Spleen (tissue), 11 donors: ENCODE data around the gene IGSF21. TPM values are rescaled to one million over a fixed set of nuclear protein-coding genes. Genes with fewer than 3 reads are reported as not detected.

ENCODE experiments used
- DNase-seq: peaks from one replicate; pipeline ENCODE4 v3.0.0-alpha.2; 2020
- H3K27ac ChIP-seq, 8 donors: fragments of 200-600 bp; sonication (generic) in 7 of 8; 1 replicate in 4 of 8; 2 replicates in 4 of 8; pipeline versions ENCODE4 v1.5.0 to v1.8.0; 2016 to 2021; ENCODE audit warnings: inconsistent platforms in 4 of 8, mild to moderate bottlenecking in 4 of 8, moderate library complexity in 1 of 8
- H3K27me3 ChIP-seq, 7 donors: fragments of 200-600 bp; sonication (generic) in 6 of 7; replicated peaks in 1 of 7; 1 replicate in 4 of 7; 2 replicates in 3 of 7; pipeline versions ENCODE4 v1.5.0 to v1.8.0; 2016 to 2021; ENCODE audit warnings: inconsistent platforms in 3 of 7, mild to moderate bottlenecking in 1 of 7
- H3K36me3 ChIP-seq, 6 donors: fragments of 200-600 bp; sonication (generic) in 5 of 6; 1 replicate in 4 of 6; 2 replicates in 2 of 6; pipeline versions ENCODE4 v1.5.0 to v1.8.0; 2016 to 2021; ENCODE audit warnings: inconsistent platforms in 2 of 6
- H3K4me1 ChIP-seq, 6 donors: fragments of 200-600 bp; sonication (generic) in 5 of 6; 1 replicate in 3 of 6; 2 replicates in 3 of 6; pipeline versions ENCODE4 v1.5.0 to v1.8.0; 2016 to 2021; ENCODE audit warnings: inconsistent platforms in 3 of 6
- H3K4me3 ChIP-seq, 8 donors: fragments of 200-600 bp; sonication (generic) in 7 of 8; 1 replicate in 4 of 8; 2 replicates in 4 of 8; pipeline versions ENCODE4 v1.5.0 to v1.8.0; 2016 to 2021; ENCODE audit warnings: inconsistent platforms in 4 of 8, mild to moderate bottlenecking in 4 of 8, moderate library complexity in 2 of 8
- H3K9me3 ChIP-seq, 8 donors: fragments of 200-600 bp; sonication (generic) in 7 of 8; 1 replicate in 4 of 8; 2 replicates in 4 of 8; pipeline versions ENCODE4 v1.5.0 to v1.8.0; 2016 to 2021; ENCODE audit warnings: inconsistent platforms in 4 of 8
- CTCF ChIP-seq, 11 experiments: fragments of 200-600 bp in 7 of 11; fragments of 450-650 bp in 4 of 11; sonication (generic) in 4 of 11; IDR thresholded peaks in 8 of 11; conservative IDR thresholded peaks in 3 of 11; 1 replicate in 7 of 11; 2 replicates in 4 of 11; pipeline versions ENCODE4 v1.4.0 to v1.8.0; 2016 to 2021; ENCODE audit warnings: antibody characterized with exemption in 11 of 11, inconsistent platforms in 4 of 11, mild to moderate bottlenecking in 1 of 11
- POLR2A ChIP-seq, 3 donors: fragments of 450-650 bp; IDR thresholded peaks; one replicate each; pipeline ENCODE4 v1.5.1; 2017; ENCODE audit warnings: antibody characterized with exemption in 3 of 3, mild to moderate bottlenecking in 1 of 3
- POLR2AphosphoS5 ChIP-seq, 3 donors: sonication (generic); formaldehyde crosslinking; IDR thresholded peaks; one replicate each; pipeline ENCODE4 v1.5.1; 2017; ENCODE audit warnings: antibody characterized with exemption in 3 of 3
- WGBS, 5 donors: extraction: QIAGEN DNeasy Blood & Tissue Kit in 3 of 5; methylation state at CpG; one replicate each; pipeline versions ENCODE4 v1.1.5 to v1.1.7; 2013 to 2018; 5-methylcytosine and 5-hydroxymethylcytosine counted together
- intact Hi-C: fragments of 100-400 bp; cut with DNase I; formaldehyde crosslinking; loops from one replicate; pipeline ENCODE4 v1.15.0; 2023; ENCODE audit warnings: low total_unique reads
- polyA plus RNA-seq, 3 donors: library from polyadenylated mRNA; stranded (reverse); fragments of 200-250 nt; gene quantifications; one replicate each; pipeline ENCODE4 v1.2.1, GENCODE V29; 2013
- total RNA-seq, 7 donors: library from RNA; depleted of rRNA in 3 of 7; stranded (reverse); fragments of >200 nt in 3 of 7; fragmentation: NEBNext Ultra II Directional in 4 of 7; extraction: Animal tissue kit (Norgen Biotek cat#: 25700) in 4 of 7; gene quantifications; one replicate each; pipeline versions ENCODE4 v1.1.0 to v1.2.1, GENCODE V29; 2016 to 2021
- donor health status: healthy with polysubstance abuse.
- donor health status: DM: no; HTN: no; CAD: no; lungs with moderate emphysema.
- donor health status: DM: no; HTN: no; CAD: no.
- donor health status: Bipolar disorder and iron deficiency.
- donor health status: healthy.
- donor health status: DM: no; HTN: no; CAD: no.
- donor health status: DM: yes; HTN: yes; CAD: no.

IGSF21 gene
- total and polyA plus RNA-seq, 10 donors: 1.6 to 35.0 (median 20.6) TPM

GRCh38 chr1:18300376-18300775 is 192.8 kb downstream of the IGSF21 start:
- Histone ChIP-seq H3K36me3 (no peaks in the 10 kb centered on the region), H3K4me1 (no peaks in the 10 kb centered on the region), H3K9me3 (no peaks in the 10 kb centered on the region), H3K4me3 (no peak overlapping the region), H3K27me3 (peaks cover 0 to 61% (median 0%) of the 10 kb centered on the region in 7 donors), H3K27ac (no peak overlapping the region)
- 82 to 88% (median 87%) methylated on average over 2 of the region's 2 CpGs for WGBS, 5 donors
- intact Hi-C loops: no loop called here
- DNase-seq: no peak
- TF ChIP-seq POLR2AphosphoS5 (IDR thresholded peaks at IDR 0.05) (no peak), CTCF (IDR thresholded peaks at IDR 0.05 in 8 of 11, conservative IDR thresholded peaks at IDR 0.05 in 3 of 11) (no peak), POLR2A (IDR thresholded peaks at IDR 0.05) (no peak)

GRCh38 chr1:18302788-18303413 is 195.3 kb downstream of the IGSF21 start:
- H3K27ac ChIP-seq: no peak overlapping the region
- no peak overlapping the region for H3K4me3 ChIP-seq
- no peaks in the 10 kb centered on the region for H3K9me3 ChIP-seq
- 58 to 63% (median 60%) methylated on average over 7 of the region's 7 CpGs for WGBS, 5 donors
- no peaks in the 10 kb centered on the region for H3K4me1 ChIP-seq
- intact Hi-C loops: no loop called here
- no peak for TF ChIP-seq POLR2A (IDR thresholded peaks at IDR 0.05)
- peak in 6 of 11 experiments; percentile 12 to 41 (median 22) for TF ChIP-seq CTCF (IDR thresholded peaks at IDR 0.05 in 8 of 11, conservative IDR thresholded peaks at IDR 0.05 in 3 of 11)
- no peak for DNase-seq
- peaks cover 0 to 50% (median 0%) of the 10 kb centered on the region in 7 donors for H3K27me3 ChIP-seq
- H3K36me3 ChIP-seq: no peaks in the 10 kb centered on the region

- Histone ChIP-seq H3K4me3 (no peak overlapping the region), H3K4me1 (no peaks in the 10 kb centered on the region), H3K27ac (no peak overlapping the region), H3K36me3 (no peaks in the 10 kb centered on the region), H3K9me3 (no peaks in the 10 kb centered on the region), H3K27me3 (peaks cover 0 to 45% (median 0%) of the 10 kb centered on the region in 7 donors)
- intact Hi-C loops: no loop called here
- 66 to 83% (median 69%) methylated on average over 6 of the region's 6 CpGs for WGBS, 5 donors
- no peak for DNase-seq
- TF ChIP-seq CTCF (IDR thresholded peaks at IDR 0.05 in 8 of 11, conservative IDR thresholded peaks at IDR 0.05 in 3 of 11) (no peak), POLR2A (IDR thresholded peaks at IDR 0.05) (no peak), POLR2AphosphoS5 (IDR thresholded peaks at IDR 0.05) (no peak)
Measured at GRCh38 chr1:18304151-18304869, 196.7 kb downstream of the IGSF21 start.

GRCh38 chr1:18305182-18305795 is 197.7 kb downstream of the IGSF21 start:
- TF ChIP-seq CTCF (IDR thresholded peaks at IDR 0.05 in 8 of 11, conservative IDR thresholded peaks at IDR 0.05 in 3 of 11) (no peak), POLR2A (IDR thresholded peaks at IDR 0.05) (no peak), POLR2AphosphoS5 (IDR thresholded peaks at IDR 0.05) (no peak)
- peaks cover 0 to 45% (median 0%) of the 10 kb centered on the region in 7 donors for H3K27me3 ChIP-seq
- no peaks in the 10 kb centered on the region for H3K36me3 ChIP-seq
- H3K27ac ChIP-seq: no peak overlapping the region
- no peaks in the 10 kb centered on the region for H3K9me3 ChIP-seq
- H3K4me3 ChIP-seq: no peak overlapping the region
- H3K4me1 ChIP-seq: no peaks in the 10 kb centered on the region
- intact Hi-C loops: no loop called here
- no peak for DNase-seq
- WGBS, 5 donors: 80 to 88% (median 82%) methylated on average over 3 of the region's 3 CpGs
